Measurements from ENCODE around the gene FBRS. TPM values are rescaled to one million over a fixed set of nuclear protein-coding genes. Genes with fewer than 3 reads are reported as not detected.

The FBRS gene
- total and polyA plus RNA-seq, 2 of the 13 experiments (the other 11 are each of a cell fraction or from before 2014, with no cell fraction given), result 13.7 to 16.2 TPM

DNA sequence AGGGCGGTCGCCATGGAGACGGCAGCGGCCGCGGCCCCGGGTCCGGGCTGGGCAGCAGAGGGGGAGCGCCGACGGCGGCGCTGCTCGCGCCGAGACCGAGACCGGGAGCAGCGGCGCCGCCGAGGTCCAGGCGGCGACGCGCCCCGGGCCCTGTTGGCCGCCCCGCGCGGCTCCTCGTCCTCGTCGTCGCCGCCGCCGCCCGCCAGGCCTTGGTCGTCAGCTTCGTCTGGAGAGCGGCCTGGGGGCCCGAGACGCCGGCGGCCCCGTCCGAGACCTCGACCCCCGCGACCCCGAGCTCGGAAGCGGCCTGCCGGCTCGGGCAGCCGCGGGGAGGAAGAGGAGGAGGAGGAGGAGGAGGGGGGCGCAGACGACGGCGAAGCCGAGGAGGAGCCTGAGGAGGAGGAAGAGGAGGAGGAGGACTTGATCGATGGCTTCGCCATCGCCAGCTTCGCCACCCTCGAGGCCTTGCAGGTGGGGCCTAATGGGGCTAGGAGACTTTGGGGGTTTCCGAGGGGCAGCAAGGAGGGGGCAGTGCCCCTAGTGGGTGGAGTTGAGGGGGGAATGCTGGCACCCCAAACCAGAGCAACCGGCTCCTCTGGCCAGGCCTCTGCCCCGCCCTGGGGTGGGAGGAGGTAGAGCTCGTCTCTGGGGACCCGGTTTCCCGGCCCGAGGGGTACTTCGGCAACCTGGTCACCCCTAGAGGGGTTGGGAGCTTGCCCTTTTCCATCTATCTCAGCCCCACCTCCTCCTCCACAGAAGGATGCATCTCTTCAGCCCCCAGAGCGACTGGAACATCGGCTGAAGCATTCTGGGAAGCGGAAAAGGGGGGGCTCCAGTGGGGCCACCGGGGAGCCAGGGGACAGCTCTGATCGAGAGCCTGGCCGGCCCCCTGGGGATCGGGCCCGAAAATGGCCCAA is 1.5 kb downstream of the FBRS start (continued):
- TF ChIP-seq ZNF263 (CRISPR knock-in tag; IDR thresholded peaks at IDR 0.05), result peak; percentile 97
- TF ChIP-seq, protein P1, sequence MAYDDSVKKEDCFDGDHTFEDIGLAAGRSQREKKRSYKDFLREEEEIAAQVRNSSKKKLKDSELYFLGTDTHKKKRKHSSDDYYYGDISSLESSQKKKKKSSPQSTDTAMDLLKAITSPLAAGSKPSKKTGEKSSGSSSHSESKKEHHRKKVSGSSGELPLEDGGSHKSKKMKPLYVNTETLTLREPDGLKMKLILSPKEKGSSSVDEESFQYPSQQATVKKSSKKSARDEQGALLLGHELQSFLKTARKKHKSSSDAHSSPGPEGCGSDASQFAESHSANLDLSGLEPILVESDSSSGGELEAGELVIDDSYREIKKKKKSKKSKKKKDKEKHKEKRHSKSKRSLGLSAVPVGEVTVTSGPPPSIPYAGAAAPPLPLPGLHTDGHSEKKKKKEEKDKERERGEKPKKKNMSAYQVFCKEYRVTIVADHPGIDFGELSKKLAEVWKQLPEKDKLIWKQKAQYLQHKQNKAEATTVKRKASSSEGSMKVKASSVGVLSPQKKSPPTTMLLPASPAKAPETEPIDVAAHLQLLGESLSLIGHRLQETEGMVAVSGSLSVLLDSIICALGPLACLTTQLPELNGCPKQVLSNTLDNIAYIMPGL (CRISPR knock-in tag; IDR thresholded peaks at IDR 0.05; ENCODE audit: borderline replicate concordance in 1 of 2, low read depth in 1 of 2), result no peak
- TF ChIP-seq, protein P2, sequence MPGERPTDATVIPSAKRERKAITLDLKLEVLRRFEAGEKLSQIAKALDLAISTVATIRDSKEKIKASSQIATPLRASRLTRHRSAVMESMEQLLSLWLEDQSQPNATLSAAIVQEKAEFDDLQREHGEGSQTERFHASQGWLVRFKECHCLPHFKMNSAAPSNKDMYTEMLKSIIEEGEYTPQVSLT (CRISPR knock-in tag; IDR thresholded peaks at IDR 0.05; ENCODE audit: borderline replicate concordance, low read depth), result peak; percentile 67; the same call in 1 of the 2 replicates
- TF ChIP-seq, protein P3, sequence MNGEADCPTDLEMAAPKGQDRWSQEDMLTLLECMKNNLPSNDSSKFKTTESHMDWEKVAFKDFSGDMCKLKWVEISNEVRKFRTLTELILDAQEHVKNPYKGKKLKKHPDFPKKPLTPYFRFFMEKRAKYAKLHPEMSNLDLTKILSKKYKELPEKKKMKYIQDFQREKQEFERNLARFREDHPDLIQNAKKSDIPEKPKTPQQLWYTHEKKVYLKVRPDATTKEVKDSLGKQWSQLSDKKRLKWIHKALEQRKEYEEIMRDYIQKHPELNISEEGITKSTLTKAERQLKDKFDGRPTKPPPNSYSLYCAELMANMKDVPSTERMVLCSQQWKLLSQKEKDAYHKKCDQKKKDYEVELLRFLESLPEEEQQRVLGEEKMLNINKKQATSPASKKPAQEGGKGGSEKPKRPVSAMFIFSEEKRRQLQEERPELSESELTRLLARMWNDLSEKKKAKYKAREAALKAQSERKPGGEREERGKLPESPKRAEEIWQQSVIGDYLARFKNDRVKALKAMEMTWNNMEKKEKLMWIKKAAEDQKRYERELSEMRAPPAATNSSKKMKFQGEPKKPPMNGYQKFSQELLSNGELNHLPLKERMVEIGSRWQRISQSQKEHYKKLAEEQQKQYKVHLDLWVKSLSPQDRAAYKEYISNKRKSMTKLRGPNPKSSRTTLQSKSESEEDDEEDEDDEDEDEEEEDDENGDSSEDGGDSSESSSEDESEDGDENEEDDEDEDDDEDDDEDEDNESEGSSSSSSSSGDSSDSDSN (CRISPR knock-in tag; IDR thresholded peaks at IDR 0.05), result peak; percentile 9; the same call in 1 of the 2 replicates
- TF ChIP-seq CREB3 (CRISPR knock-in tag; IDR thresholded peaks at IDR 0.05), result 0 out of 2 replicates have a peak, but pooled peaks have one; percentile 15
- TF ChIP-seq GABPB1 (CRISPR knock-in tag; IDR thresholded peaks at IDR 0.05), result no peak
- peak; percentile 26; the same call in 1 of the 2 replicates for TF ChIP-seq SRY (CRISPR knock-in tag; IDR thresholded peaks at IDR 0.05)
- TF ChIP-seq FOXP4 (CRISPR knock-in tag; IDR thresholded peaks at IDR 0.05), result no peak
- no peak for TF ChIP-seq ZNF780A (CRISPR knock-in tag; IDR thresholded peaks at IDR 0.05)
- 0 out of 2 replicates have a peak, but pooled peaks have one; percentile 33 for TF ChIP-seq ZNF703 (CRISPR knock-in tag; IDR thresholded peaks at IDR 0.05; ENCODE audit: borderline replicate concordance)
- no peak for TF ChIP-seq NAIF1 (CRISPR knock-in tag; IDR thresholded peaks at IDR 0.05; ENCODE audit: borderline replicate concordance)
- TF ChIP-seq ZNF589 (CRISPR knock-in tag; conservative IDR thresholded peaks at IDR 0.05), result no peak
- peak; percentile 25 for TF ChIP-seq ZNF18 (CRISPR knock-in tag; IDR thresholded peaks at IDR 0.05; ENCODE audit: insufficient replicate concordance)
- TF ChIP-seq SSRP1 (CRISPR knock-in tag; IDR thresholded peaks at IDR 0.05), result no peak
- 0 out of 2 replicates have a peak, but pooled peaks have one; percentile 48 for TF ChIP-seq ZNF674 (CRISPR knock-in tag; IDR thresholded peaks at IDR 0.05; ENCODE audit: low read depth)
- peak; percentile 69 for TF ChIP-seq AGO2 (optimal IDR thresholded peaks at IDR 0.05; ENCODE audit: low read depth, low read length)
- TF ChIP-seq RBFOX2 (IDR thresholded peaks at IDR 0.05; ENCODE audit: low read depth, low read length), result peak; percentile 32
- TF ChIP-seq AKAP8 (CRISPR knock-in tag; IDR thresholded peaks at IDR 0.05), result no peak
